ENCODE measurements around the gene NOXO1.
"Not testable (repeated sequence)": the region's sequence is repeated elsewhere in the genome, so short reads cannot be mapped to it uniquely, and the experiment has no call there.

NOXO1 gene

GRCh38 chr16:1940273-1941161, 40.8 kb downstream of the NOXO1 start:
- Histone ChIP-seq H3K4me2 (ENCODE audit: low read length) (no peak overlapping the region), H3K79me2 (ENCODE audit: control insufficient read depth, insufficient read depth, low read length, poor library complexity) (peaks cover 3% of the 10 kb centered on the region), H3K4me1 (ENCODE audit: control insufficient read depth in 1 of 2, insufficient read depth in 2 of 2, low read length in 2 of 2) (peaks cover 22 to 26% of the 10 kb centered on the region in 2 experiments), H3K79me1 (ENCODE audit: low read length) (peaks cover 7% of the 10 kb centered on the region), H3K36me3 (ENCODE audit: control insufficient read depth in 1 of 2, insufficient read depth in 2 of 2, low read length in 2 of 2) (peaks cover 24 to 27% of the 10 kb centered on the region in 2 experiments), H3K14ac (ENCODE audit: low read length) (no peak overlapping the region), H2BK120ac (ENCODE audit: insufficient read depth, low read length, poor library complexity) (no peak overlapping the region), H3K27me3 (ENCODE audit: insufficient read depth, low read length) (no peaks in the 10 kb centered on the region), H4K8ac (ENCODE audit: low read depth, low read length) (no peak overlapping the region), H2AFZ (ENCODE audit: insufficient read depth, low read length, poor library complexity) (no peak overlapping the region), H2BK5ac (ENCODE audit: low read depth, low read length, poor library complexity) (no peak overlapping the region), H3K4me3 (ENCODE audit: low read depth, low read length) (no peak overlapping the region), H3K23ac (ENCODE audit: low read length) (no peak overlapping the region), H3K9ac (ENCODE audit: low read length) (no peak overlapping the region), H3K27ac (ENCODE audit: low read depth, low read length) (no peak overlapping the region), H3K18ac (ENCODE audit: low read length) (no peak overlapping the region), H4K12ac (ENCODE audit: low read depth, low read length) (no peak overlapping the region), H3K4ac (ENCODE audit: low read depth, low read length) (no peak overlapping the region), H2BK12ac (ENCODE audit: low read length) (no peak overlapping the region), H3K9me3 (ENCODE audit: insufficient read depth, low read depth, low read length) (peaks cover 5% of the 10 kb centered on the region), H2AK5ac (ENCODE audit: low read length) (no peak overlapping the region), H4K91ac (ENCODE audit: low read depth, low read length) (no peak overlapping the region)
- no CpG with 5 or more reads among the region's 23 CpGs for WGBS (ENCODE audit: extremely low coverage, insufficient coverage, insufficient read length)
- peak; percentile 78 to 80 for DNase-seq

- not testable (repeated sequence) for DNase-seq; H3K79me2 ChIP-seq (ENCODE audit: control insufficient read depth, insufficient read depth, low read length, poor library complexity)
- no CpG with 5 or more reads among the region's 8 CpGs for WGBS (ENCODE audit: extremely low coverage, insufficient coverage, insufficient read length)
Measured at GRCh38 chr16:1939833-1940232, 41.4 kb downstream of the NOXO1 start.

GRCh38 chr16:1938910-1939309, 42.4 kb downstream of the NOXO1 start:
- no peak overlapping the region for H3K4me3 ChIP-seq (ENCODE audit: low read depth, low read length)
- H2BK12ac ChIP-seq (ENCODE audit: low read length), result no peak overlapping the region
- peaks cover 24 to 27% of the 10 kb centered on the region in 2 experiments for H3K36me3 ChIP-seq (ENCODE audit: control insufficient read depth in 1 of 2, insufficient read depth in 2 of 2, low read length in 2 of 2)
- peaks cover 3% of the 10 kb centered on the region for H3K79me2 ChIP-seq (ENCODE audit: control insufficient read depth, insufficient read depth, low read length, poor library complexity)
- H3K79me1 ChIP-seq (ENCODE audit: low read length), result peaks cover 7% of the 10 kb centered on the region
- DNase-seq, result no peak
- H3K4me2 ChIP-seq (ENCODE audit: low read length), result no peak overlapping the region
- no peak overlapping the region for H3K27ac ChIP-seq (ENCODE audit: low read depth, low read length)
- H3K14ac ChIP-seq (ENCODE audit: low read length), result no peak overlapping the region
- H3K4ac ChIP-seq (ENCODE audit: low read depth, low read length), result no peak overlapping the region
- H3K27me3 ChIP-seq (ENCODE audit: insufficient read depth, low read length), result no peaks in the 10 kb centered on the region
- H2BK120ac ChIP-seq (ENCODE audit: insufficient read depth, low read length, poor library complexity), result no peak overlapping the region
- H3K9me3 ChIP-seq (ENCODE audit: insufficient read depth, low read depth, low read length), result no peaks in the 10 kb centered on the region
- H4K91ac ChIP-seq (ENCODE audit: low read depth, low read length), result no peak overlapping the region
- H2AFZ ChIP-seq (ENCODE audit: insufficient read depth, low read length, poor library complexity), result no peak overlapping the region
- no peak overlapping the region for H2BK5ac ChIP-seq (ENCODE audit: low read depth, low read length, poor library complexity)
- H2AK5ac ChIP-seq (ENCODE audit: low read length), result no peak overlapping the region
- no CpG with 5 or more reads among the region's 17 CpGs for WGBS (ENCODE audit: extremely low coverage, insufficient coverage, insufficient read length)
- H3K4me1 ChIP-seq (ENCODE audit: control insufficient read depth in 1 of 2, insufficient read depth in 2 of 2, low read length in 2 of 2), result peaks cover 22 to 26% of the 10 kb centered on the region in 2 experiments
- H4K12ac ChIP-seq (ENCODE audit: low read depth, low read length), result no peak overlapping the region
- no peak overlapping the region for H4K8ac ChIP-seq (ENCODE audit: low read depth, low read length)
- H3K23ac ChIP-seq (ENCODE audit: low read length), result no peak overlapping the region
- H3K9ac ChIP-seq (ENCODE audit: low read length), result no peak overlapping the region
- no peak overlapping the region for H3K18ac ChIP-seq (ENCODE audit: low read length)

More at GRCh38 chr16:1939833-1940232, 41.4 kb downstream of the NOXO1 start:
- not testable (repeated sequence) for H2BK120ac ChIP-seq (ENCODE audit: insufficient read depth, low read length, poor library complexity); H4K12ac ChIP-seq (ENCODE audit: low read depth, low read length); H3K23ac ChIP-seq (ENCODE audit: low read length); H3K79me1 ChIP-seq (ENCODE audit: low read length); H3K4ac ChIP-seq (ENCODE audit: low read depth, low read length); H2AK5ac ChIP-seq (ENCODE audit: low read length); H2BK5ac ChIP-seq (ENCODE audit: low read depth, low read length, poor library complexity); H2BK12ac ChIP-seq (ENCODE audit: low read length); H3K4me2 ChIP-seq (ENCODE audit: low read length); H3K27me3 ChIP-seq (ENCODE audit: insufficient read depth, low read length); H3K9ac ChIP-seq (ENCODE audit: low read length); H4K8ac ChIP-seq (ENCODE audit: low read depth, low read length); H2AFZ ChIP-seq (ENCODE audit: insufficient read depth, low read length, poor library complexity); H3K9me3 ChIP-seq (ENCODE audit: insufficient read depth, low read depth, low read length); H3K27ac ChIP-seq (ENCODE audit: low read depth, low read length); H3K4me3 ChIP-seq (ENCODE audit: low read depth, low read length); H3K14ac ChIP-seq (ENCODE audit: low read length); H3K18ac ChIP-seq (ENCODE audit: low read length); H4K91ac ChIP-seq (ENCODE audit: low read depth, low read length)
- H3K36me3 ChIP-seq (ENCODE audit: control insufficient read depth in 1 of 2, insufficient read depth in 2 of 2, low read length in 2 of 2), result peaks cover 24 to 27% of the 10 kb centered on the region in 2 experiments
- peaks cover 22 to 26% of the 10 kb centered on the region in 2 experiments for H3K4me1 ChIP-seq (ENCODE audit: control insufficient read depth in 1 of 2, insufficient read depth in 2 of 2, low read length in 2 of 2)

GRCh38 chr16:1938316-1938715, 43.0 kb downstream of the NOXO1 start:
- H3K4me3 ChIP-seq (ENCODE audit: low read depth, low read length), result peak overlapping the region; percentile 34
- peaks cover 6% of the 10 kb centered on the region for H3K79me1 ChIP-seq (ENCODE audit: low read length)
- no peak overlapping the region for H4K91ac ChIP-seq (ENCODE audit: low read depth, low read length)
- no CpG with 5 or more reads among the region's 10 CpGs for WGBS (ENCODE audit: extremely low coverage, insufficient coverage, insufficient read length)
- no peak overlapping the region for H3K14ac ChIP-seq (ENCODE audit: low read length)
- DNase-seq, result no peak
- no peak overlapping the region for H3K4me2 ChIP-seq (ENCODE audit: low read length)
- no peak overlapping the region for H4K8ac ChIP-seq (ENCODE audit: low read depth, low read length)
- no peak overlapping the region for H4K12ac ChIP-seq (ENCODE audit: low read depth, low read length)
- H3K4me1 ChIP-seq (ENCODE audit: control insufficient read depth in 1 of 2, insufficient read depth in 2 of 2, low read length in 2 of 2), result peaks cover 22 to 24% of the 10 kb centered on the region in 2 experiments
- H3K9me3 ChIP-seq (ENCODE audit: insufficient read depth, low read depth, low read length), result no peaks in the 10 kb centered on the region
- H2BK5ac ChIP-seq (ENCODE audit: low read depth, low read length, poor library complexity), result no peak overlapping the region
- H3K23ac ChIP-seq (ENCODE audit: low read length), result no peak overlapping the region
- H2BK12ac ChIP-seq (ENCODE audit: low read length), result no peak overlapping the region
- no peak overlapping the region for H3K27ac ChIP-seq (ENCODE audit: low read depth, low read length)
- H3K4ac ChIP-seq (ENCODE audit: low read depth, low read length), result no peak overlapping the region
- peaks cover 3% of the 10 kb centered on the region for H3K79me2 ChIP-seq (ENCODE audit: control insufficient read depth, insufficient read depth, low read length, poor library complexity)
- no peak overlapping the region for H2AK5ac ChIP-seq (ENCODE audit: low read length)
- no peak overlapping the region for H2BK120ac ChIP-seq (ENCODE audit: insufficient read depth, low read length, poor library complexity)
- no peak overlapping the region for H2AFZ ChIP-seq (ENCODE audit: insufficient read depth, low read length, poor library complexity)
- no peak overlapping the region for H3K9ac ChIP-seq (ENCODE audit: low read length)
- no peaks in the 10 kb centered on the region for H3K27me3 ChIP-seq (ENCODE audit: insufficient read depth, low read length)
- H3K36me3 ChIP-seq (ENCODE audit: control insufficient read depth in 1 of 2, insufficient read depth in 2 of 2, low read length in 2 of 2), result peaks cover 24 to 27% of the 10 kb centered on the region in 2 experiments
- no peak overlapping the region for H3K18ac ChIP-seq (ENCODE audit: low read length)

All from trophoblast cell (in vitro differentiated cells and primary cell).